Lower leg skin (tissue), 4 donors: ENCODE measurements around the gene BUB1B. TPM values are rescaled to one million over a fixed set of nuclear protein-coding genes. Genes with fewer than 3 reads are reported as not detected.

Experiments
- DNase-seq, 2 donors: peaks; one replicate each; pipeline ENCODE4 v3.0.0-alpha.2; 2019; ENCODE audit warnings: low spot score in 2 of 2
- H3K4me3 ChIP-seq: fragments of 200-600 bp; sonication (generic); 2 replicates; pipeline ENCODE4 v1.5.1; 2017; ENCODE audit warnings: mild to moderate bottlenecking, low read depth; ENCODE audit not compliant: poor library complexity, severe bottlenecking
- CTCF ChIP-seq, 3 donors: fragments of 450-650 bp; IDR thresholded peaks; one replicate each; pipeline ENCODE4 v1.5.1; 2016; ENCODE audit warnings: antibody characterized with exemption in 3 of 3, mild to moderate bottlenecking in 3 of 3, moderate library complexity in 2 of 3
- POLR2A ChIP-seq, 2 donors: fragments of 450-650 bp; IDR thresholded peaks; one replicate each; pipeline ENCODE4 v1.6.1; 2016 to 2017; ENCODE audit warnings: antibody characterized with exemption in 2 of 2, mild to moderate bottlenecking in 1 of 2, moderate library complexity in 1 of 2
- WGBS, 2 donors: methylation state at CpG; one replicate each; pipeline ENCODE4 v1.1.5; 2018; 5-methylcytosine and 5-hydroxymethylcytosine counted together
- intact Hi-C: fragments of 100-400 bp; cut with DNase I; formaldehyde crosslinking; loops from one replicate; pipeline ENCODE4 v1.15.0; 2023; ENCODE audit warnings: low total_unique reads
- total RNA-seq, 4 donors: library from RNA; depleted of rRNA; stranded (reverse); fragments of >200 nt; gene quantifications; one replicate each; pipeline ENCODE4 v1.1.0, GENCODE V29; 2016

The BUB1B gene
- total RNA-seq, 4 donors from 2014 or later: 1.3 to 4.5 (median 2.1) TPM

GRCh38 chr15:40226736-40227135, 65.9 kb downstream of the BUB1B start:
- DNase-seq: no peak
- intact Hi-C loops: no loop called here
- TF ChIP-seq CTCF (IDR thresholded peaks at IDR 0.05): no peak
- TF ChIP-seq POLR2A (IDR thresholded peaks at IDR 0.05): no peak
- no peak overlapping the region for H3K4me3 ChIP-seq

GRCh38 chr15:40229316-40229715, 68.4 kb downstream of the BUB1B start:
- no peak for DNase-seq
- no peak for TF ChIP-seq CTCF (IDR thresholded peaks at IDR 0.05)
- TF ChIP-seq POLR2A (IDR thresholded peaks at IDR 0.05): no peak
- H3K4me3 ChIP-seq: no peak overlapping the region
- intact Hi-C loops: no loop called here
- 74 to 82% methylated on average over 5 of the region's 5 CpGs for WGBS, 2 donors

GRCh38 chr15:40229956-40230355, 69.1 kb downstream of the BUB1B start:
- 80 to 92% methylated on average over 1 of the region's 1 CpG for WGBS, 2 donors
- no peak overlapping the region for H3K4me3 ChIP-seq
- TF ChIP-seq CTCF (IDR thresholded peaks at IDR 0.05): no peak
- intact Hi-C loops: no loop called here
- DNase-seq: no peak

GRCh38 chr15:40232625-40233070, 71.8 kb downstream of the BUB1B start:
- TF ChIP-seq POLR2A (IDR thresholded peaks at IDR 0.05): no peak
- no peak for TF ChIP-seq CTCF (IDR thresholded peaks at IDR 0.05)
- DNase-seq: no peak
- intact Hi-C loops: no loop called here
- no peak overlapping the region for H3K4me3 ChIP-seq
- 22 to 29% methylated on average over 6 to 7 of the region's 7 CpGs for WGBS, 2 donors

- no peak for DNase-seq
- no peak for TF ChIP-seq CTCF (IDR thresholded peaks at IDR 0.05)
- no peak for TF ChIP-seq POLR2A (IDR thresholded peaks at IDR 0.05)
- intact Hi-C loops: no loop called here
Measured at GRCh38 chr15:40233727-40234577, 73.1 kb downstream of the BUB1B start.

GRCh38 chr15:40234783-40235182, 73.9 kb downstream of the BUB1B start:
- DNase-seq: no peak
- TF ChIP-seq POLR2A (IDR thresholded peaks at IDR 0.05) (no peak), CTCF (IDR thresholded peaks at IDR 0.05) (no peak)
- intact Hi-C loops: no loop called here
- H3K4me3 ChIP-seq: no peak overlapping the region
- WGBS, 2 donors: 30 to 55% methylated on average over 4 of the region's 4 CpGs

More at GRCh38 chr15:40233727-40234577, 73.1 kb downstream of the BUB1B start:
- 51 to 60% methylated on average over 11 of the region's 11 CpGs for WGBS, 2 donors
- no peak overlapping the region for H3K4me3 ChIP-seq
